Myocyte (in vitro differentiated cells): ENCODE data around the gene RBFOX2. TPM values are rescaled to one million over a fixed set of nuclear protein-coding genes. Genes with fewer than 3 reads are reported as not detected.
A peak's percentile ranks its signal among the peaks of the same experiment; 100 is the strongest.
"Not testable (repeated sequence)": the region's sequence is repeated elsewhere in the genome, so short reads cannot be mapped to it uniquely, and the experiment has no call there.

Experiments
- DNase-seq: peaks from one replicate; pipeline ENCODE4 v3.0.0-alpha.2; 2012; ENCODE audit warnings: low read depth
- total RNA-seq: library from RNA; depleted of rRNA; stranded (reverse); fragments of >200 nt; gene quantifications from 2 replicates; pipeline ENCODE4 v1.2.3, GENCODE V29; 2014

The RBFOX2 gene
- total RNA-seq, 1 donor from 2014 or later, result 179 TPM

DNA sequence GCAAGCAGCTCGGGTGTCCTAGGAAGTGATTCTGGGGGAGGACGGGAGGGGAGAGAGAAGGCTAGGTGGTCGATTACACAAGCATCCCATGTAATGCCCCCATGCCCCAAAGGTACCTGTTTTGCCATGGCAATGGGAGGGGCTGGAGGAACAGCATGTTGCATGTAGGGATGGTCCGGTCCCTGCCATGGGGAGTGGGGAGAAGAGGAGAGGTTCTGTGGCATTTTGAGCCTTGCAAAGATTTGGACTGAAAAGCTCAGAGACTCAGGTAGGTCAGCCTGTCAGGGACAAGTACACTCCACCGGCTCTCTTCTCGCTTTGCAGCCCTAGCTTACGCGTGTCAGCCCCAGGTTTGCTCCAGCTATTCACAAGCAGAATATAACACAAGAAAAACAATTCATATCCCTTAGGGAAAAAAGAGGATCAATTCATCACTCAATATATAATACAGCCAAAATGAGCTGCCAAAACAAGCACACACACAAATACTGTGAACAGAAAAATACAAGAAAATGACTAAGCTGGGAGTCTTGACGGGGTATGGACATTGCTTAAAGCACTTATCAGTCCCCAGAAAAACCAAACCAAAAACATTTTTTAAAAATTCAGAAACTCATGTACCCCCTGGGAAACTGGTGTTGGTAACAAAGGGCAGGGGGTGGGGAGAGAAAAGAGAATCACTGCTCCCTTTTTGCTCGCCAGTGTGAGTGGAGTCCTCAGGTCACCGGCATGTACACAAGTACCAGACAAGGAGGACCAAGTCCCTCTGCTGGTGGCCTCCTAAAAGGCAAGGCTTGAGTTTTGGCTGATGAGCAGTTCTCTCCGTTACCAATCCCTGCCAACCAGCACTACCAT is 289.3 kb downstream of the RBFOX2 start:
- peak; percentile 21 for DNase-seq

DNA sequence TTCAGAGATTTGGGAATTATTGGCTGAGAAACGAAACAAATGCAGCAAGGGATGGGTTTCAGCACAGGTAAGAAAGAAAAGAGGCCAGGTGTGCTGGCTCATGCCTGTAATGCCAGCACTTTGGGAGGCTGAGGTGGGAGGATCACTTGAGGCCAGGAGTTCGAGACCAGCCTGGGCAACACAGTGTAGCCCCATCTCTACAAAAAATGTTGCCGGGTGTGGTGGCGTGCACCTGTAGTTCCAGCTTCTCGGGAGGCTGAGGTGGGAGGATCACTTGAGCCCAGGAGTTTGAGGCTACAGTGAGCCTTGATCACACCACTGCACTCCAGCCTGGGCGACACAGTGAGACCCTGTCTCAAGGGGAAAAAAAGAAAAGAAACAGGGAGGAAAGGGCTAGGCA is 290.7 kb downstream of the RBFOX2 start:
- DNase-seq, result not testable (repeated sequence)

DNA sequence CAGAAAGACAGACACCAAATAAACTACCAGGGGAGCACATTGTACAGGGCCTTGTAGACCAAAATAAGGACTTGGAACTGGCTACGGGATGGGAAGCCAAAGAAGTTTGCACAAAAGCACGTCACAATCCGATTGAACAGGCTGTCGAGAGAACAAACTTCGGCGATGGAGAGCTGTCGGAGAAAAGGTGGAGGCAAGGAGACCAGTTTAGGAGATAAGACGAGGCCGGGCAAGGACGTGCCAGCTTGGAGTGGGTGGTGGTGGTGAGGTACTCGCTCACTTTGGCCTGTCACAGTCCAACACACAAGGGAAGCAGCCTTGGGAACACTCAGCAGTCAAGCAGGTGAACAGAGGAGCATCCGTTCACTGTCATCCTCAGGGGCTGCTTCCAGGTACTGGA is 291.9 kb downstream of the RBFOX2 start:
- DNase-seq, result no peak

DNA sequence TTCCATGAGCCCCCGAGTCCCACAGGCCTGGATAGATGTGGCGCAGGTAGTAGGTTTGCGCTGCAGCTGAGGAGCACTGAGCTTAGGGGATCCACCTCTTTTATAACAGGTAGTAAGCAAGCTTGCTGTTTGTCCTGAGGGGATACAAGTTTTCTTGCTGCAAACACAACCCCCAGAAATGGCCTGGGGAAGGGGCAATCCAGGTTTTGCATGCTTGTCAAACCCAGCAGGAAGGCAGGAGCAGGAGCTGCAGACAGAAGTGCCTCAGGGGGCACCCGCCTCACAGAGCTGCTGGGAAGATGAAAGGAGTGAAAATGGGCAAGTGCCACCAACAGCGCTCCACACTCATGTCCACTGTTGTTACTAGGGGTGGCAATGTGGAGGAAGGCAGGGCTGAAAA is 292.5 kb downstream of the RBFOX2 start:
- DNase-seq, result no peak

DNA sequence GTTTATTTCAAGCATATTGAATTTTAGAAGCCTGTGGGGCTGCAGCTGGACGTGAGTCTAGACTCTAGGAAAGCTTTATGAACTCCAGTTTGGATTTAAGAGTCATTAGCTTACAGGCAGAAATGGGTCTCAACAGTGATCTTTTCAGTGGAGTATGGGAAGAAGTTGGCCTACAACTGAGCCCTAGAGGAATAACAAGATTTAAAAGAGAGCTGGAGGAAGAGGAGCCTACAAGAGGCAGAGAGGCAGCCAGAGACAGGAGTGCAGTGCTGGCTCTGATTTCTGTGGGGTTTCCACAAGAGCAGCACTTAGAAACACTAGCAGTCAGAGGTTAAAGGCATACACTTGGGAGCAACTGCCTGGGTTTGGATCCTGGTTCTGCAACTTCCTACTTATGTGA is 293.1 kb downstream of the RBFOX2 start:
- DNase-seq, result no peak

DNA sequence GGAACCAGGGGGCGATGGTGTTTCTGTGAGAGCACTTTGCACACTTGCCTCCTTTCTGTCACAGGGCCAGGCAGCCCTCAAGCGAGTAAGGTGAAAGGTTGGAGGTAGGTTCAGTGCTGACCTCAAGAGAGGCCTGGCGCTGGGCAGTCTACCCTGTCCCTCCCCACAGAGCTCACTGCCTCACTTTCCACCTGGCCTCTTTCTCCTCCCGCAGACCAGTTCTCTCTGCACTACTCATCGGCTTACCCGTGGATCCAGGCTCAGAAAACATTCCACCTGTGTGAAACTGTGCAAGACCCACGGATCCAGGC is 294.2 kb downstream of the RBFOX2 start:
- no peak for DNase-seq

DNA sequence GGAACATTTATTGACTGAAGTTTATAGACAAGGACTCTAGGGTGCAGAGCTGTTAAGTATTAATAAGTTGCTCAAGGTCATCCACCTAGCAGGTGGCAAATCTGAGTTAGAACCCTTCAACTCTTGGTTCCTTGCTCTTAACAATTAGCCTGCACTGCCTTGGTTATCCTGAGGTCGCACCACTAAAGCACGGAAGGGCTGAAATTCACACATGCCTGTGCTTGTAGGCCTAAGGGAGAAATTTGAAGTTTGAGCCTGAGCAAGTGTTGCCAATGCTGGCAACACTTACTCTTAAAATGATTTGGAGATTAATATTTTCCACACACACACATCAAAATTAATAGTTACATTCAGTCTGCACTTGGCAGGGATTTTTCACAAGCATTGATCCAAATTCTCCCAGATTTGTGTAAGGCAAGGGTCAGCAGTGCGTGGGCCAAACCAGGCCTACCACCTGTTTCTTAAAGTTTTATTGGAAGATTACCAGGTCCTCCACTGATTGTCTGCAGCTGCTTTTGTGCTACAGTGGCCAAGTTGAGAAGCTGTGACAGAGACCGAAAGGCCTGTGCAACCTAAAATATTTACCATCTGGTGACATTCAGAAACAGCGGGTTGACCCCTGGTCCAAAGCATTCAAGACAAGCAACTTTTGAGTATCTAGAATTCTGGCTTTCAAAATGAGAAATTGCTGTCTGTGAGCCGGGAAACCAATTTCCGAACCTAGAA is 294.7 kb downstream of the RBFOX2 start:
- DNase-seq, result peak; percentile 84

DNA sequence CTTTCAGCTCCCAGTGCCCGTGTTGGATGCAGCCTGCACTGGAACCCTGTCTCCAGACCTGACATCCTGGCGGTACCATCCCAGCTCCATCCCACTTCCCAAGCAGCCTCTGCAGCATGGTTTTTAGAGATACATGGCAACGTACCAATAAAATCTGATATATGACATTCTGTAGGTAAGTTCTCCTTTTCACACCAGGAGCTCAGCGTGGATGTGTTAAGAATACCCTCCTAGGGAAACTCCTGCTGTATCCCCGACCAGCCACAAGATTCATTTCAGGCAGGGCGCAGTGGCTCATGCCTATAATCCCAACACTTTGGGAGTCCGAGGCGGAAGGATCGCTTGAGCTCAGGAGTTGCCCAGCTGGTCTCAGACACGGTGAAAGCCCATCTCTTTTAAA is 295.6 kb downstream of the RBFOX2 start:
- DNase-seq, result no peak

DNA sequence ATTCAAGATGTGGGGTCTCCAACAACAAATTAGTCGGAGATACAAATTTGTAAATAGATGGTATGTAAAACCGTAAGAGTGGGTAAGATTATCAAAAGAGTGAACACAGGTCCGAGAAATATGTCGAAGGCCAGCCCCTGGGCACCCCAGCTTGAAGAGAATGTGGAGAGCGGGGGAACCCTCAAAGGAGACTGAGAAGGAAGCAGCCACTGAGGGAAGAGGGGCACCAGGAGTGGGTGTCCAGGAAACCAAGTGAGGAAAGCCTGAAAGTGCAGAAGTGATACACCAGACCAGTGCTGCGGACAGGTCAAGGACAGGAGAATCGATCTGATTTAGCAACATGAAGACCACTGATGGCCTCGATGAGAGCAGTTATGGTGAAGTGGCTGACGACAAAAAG is 296.5 kb downstream of the RBFOX2 start:
- DNase-seq, result no peak

DNA sequence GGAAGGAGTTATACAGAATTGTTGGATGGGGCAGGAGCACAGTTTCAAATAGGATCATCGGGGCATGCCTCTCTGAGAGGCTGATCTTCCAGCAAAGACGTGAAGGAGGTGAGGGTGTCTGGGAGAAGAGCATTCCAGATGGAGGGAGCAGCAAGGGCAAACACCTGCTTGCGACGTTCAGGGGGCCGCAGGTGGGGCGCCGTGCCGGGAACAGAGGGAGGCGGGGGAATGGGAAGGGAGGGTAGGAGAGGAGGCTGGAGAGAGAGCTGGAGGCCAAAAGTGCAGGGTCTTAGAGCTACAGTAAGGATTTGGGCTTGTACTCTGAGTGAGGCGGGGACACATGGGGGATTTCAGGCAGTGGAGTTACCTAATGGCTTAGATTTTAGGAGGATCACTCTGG is 297.3 kb downstream of the RBFOX2 start:
- DNase-seq, result no peak

DNA sequence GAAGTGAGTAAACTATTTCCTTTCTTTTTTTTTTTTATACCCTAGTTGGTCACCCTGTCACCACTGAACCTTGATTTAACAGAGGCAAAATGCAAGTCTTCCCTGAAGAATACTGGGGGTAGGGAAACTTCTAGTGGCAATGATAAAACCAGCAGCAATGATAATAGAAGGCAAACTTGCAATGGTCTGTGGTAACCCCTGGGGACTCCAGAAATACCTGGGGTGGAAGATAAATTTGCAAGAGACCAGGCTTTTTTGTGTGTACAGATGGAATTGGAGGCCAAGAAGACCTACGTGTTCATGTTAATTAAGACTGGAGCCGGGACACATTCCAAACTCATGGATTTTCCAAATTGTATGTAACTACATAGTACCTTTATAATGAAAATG is 299.3 kb downstream of the RBFOX2 start:
- DNase-seq, result no peak

DNA sequence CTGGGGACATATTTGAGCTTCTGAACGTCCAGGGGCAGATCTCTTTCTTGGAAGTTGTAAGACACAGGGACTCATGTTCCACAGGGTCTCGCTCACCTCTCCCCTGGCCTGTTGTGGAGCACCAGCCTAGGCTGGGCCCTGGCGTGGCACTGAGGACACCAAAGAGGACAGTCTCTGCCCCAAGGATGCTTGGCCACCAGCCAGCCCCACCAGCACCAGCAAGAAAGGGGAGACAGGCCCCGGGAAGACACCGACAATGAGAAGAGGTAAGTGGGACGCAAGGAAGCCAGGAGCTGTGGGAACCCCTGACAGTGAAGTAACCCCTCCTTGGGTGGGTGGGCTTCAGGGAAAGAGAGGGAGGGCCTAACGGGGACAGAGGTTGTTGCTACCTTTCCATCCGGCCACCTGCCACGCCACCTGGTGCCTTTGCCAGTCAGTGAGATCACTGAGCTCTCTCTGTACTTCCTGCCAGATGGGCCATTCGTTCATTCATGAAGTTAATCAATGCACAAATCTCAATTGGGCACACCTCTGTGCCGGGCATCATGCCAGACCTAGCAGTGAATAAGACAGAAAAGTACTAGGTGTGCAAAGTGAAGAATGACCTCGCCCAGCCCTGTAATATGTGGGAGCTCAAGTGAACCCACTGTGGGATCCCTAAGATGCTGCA is 299.9 kb downstream of the RBFOX2 start:
- no peak for DNase-seq

DNA sequence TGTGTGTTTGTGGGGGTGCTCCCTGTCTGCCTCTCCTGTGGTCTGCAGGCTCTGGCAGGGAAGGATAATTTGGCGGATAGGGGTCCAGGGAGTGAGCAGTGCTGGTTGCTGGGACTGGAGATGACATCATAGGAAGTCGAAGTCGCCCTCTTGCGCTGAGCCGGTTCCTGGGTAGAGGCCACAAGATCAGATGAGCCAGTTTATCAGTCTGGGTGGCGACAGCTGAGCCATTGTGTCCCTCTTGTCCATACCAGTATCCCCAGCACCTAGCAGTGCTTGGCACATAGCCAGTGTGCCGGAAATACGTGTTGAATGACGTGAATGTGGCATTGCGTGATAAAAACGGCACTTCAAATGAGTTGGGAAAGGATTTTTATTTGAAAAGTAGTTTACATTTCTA is 301.2 kb downstream of the RBFOX2 start:
- peak; percentile 44 for DNase-seq

DNA sequence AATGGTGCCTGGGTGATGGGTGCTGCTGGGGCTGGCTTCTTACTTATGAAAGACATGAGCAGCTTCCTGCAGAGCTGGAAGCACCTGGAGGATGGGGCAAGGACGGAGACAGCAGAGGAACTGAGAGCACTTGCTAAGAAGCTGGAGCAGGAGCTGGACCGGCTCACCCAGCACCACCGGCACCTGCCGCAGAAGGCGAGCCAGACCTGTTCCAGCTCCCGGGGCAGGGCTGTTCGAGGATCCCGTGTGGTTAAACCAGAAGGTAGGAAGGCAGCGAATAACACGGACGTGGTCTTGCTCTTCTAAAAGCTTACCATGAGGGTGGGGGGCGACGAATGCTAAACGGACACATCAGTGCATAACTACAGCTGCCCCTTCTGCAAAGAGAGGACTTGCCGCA is 301.7 kb downstream of the RBFOX2 start:
- no peak for DNase-seq

DNA sequence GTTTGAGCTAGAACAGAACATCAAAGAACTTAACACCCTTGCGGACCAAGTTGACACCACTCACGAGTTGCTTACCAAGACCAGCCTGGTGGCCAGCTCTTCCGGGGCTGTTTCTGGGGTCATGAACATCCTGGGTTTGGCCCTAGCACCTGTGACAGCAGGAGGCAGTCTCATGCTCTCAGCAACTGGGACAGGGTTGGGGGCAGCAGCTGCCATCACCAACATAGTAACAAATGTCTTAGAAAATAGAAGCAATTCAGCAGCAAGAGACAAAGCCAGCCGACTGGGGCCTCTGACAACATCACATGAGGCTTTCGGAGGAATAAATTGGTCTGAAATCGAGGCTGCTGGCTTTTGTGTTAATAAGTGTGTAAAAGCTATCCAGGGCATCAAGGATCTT is 302.2 kb downstream of the RBFOX2 start:
- peak; percentile 73 for DNase-seq

DNA sequence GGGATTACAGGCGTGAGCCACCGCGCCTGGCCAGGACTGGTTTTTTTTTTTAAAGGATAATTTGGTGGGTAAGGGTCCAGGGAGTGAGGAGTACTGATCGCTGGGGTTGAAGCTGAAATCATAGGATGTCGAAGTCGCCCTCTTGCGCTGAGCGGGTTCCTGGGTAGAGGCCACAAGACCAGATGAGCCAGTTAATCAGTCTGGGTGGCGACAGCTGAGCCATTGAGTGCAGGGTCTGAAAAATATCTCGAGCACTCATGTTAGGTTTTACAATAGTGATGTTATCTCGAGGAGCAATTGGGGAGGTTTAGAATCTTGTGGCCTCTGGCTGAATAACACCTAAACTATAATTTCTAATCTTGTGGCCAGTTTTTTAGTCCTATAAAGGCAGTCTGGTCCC is 303.1 kb downstream of the RBFOX2 start:
- peak; percentile 41 for DNase-seq

DNA sequence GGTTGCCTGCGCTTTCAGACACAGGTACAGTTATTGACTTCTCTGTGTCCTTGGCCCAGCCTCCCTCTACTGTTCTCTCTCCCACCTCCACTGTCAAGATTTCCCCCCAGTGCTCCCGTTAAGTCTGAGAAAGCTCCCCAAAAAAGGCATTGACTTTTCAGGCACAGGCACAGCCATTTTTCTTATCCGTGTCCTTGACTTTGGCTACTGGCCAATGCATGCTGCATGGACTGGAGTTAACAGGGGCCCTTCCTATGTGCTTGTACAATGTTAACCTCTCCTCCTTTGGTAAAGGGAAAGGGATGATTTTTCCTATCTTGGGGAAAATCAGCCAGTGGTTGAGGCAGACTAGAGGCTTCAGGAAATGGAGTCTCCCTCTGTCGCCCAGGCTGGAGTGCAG is 306.7 kb downstream of the RBFOX2 start:
- no peak for DNase-seq

DNA sequence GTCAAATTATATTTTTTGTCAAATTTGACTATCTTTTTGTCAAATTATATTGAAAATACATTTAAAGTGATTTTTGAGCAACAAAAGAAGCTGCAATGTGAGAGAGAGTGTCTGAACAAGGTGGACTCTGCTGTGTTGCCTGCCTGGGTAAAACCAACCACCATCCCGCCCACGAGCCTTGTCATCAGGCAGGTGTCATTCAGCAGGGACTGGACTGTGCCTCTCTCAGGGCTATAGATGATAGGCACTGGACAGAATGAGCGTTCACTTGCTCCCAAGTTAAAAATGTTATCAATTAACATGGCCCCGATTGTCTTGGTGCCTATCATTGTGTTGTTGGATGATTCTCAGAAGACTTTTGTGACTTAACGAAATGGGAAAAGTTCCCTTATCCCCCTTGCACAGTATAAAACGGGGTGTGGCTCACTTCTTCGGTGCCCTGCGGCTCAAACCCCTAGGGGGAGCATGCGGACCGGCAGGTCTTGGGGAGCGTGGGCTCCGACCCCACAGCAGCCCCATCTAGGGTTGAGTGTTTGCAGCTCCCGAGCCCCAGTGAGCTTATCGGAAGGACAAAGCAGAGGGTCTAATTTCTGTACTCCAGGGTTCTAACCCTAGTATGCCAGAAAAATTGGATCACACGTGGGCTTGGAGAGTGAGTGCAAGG is 309.3 kb downstream of the RBFOX2 start:
- DNase-seq, result no peak

DNA sequence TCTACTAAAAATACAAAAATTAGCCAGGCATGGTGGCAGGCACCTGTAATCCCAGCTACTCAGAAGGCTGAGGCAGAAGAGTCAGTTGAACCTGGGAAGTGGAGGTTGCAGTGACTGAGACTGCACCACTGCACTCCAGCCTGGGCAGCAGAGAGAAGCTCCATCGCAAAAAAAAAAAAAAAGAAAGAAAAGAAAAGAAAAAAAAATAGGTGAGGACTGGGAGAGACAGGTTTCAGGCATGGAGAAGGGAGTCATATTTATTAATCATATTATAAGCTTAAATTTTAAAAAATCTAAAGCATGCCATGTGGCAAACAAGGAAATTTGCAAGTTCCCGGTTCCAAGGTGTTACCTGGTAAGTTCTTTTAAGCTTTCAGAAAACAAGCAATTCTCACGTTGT is 311.1 kb downstream of the RBFOX2 start, which contains the start of gene APOL5:
Gene APOL5, plus strand, starts transcription at position 301 of the 400 bp plus-strand sequence. Its CDS starts 0 bp downstream, at position 301.
- DNase-seq, result no peak

DNA sequence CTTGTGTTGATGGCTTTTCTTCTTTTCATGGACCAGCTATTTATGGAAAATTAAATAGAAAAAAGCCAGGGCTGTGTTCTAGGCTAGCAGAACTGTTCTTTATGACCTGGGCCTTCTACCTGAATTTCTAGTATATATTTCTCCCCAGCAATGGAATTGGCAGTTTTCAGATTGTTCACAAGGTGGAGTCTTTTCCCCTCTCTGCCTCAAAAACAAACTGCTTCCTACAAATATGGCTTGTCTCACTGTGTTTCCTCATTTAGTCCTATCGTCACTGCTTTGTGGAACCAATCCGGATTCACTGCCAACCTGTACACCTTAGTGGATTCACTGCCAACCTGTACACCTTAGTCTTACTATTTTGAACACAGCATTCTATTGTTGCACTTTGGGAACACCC is 316.0 kb downstream of the RBFOX2 start:
- DNase-seq, result no peak

DNA sequence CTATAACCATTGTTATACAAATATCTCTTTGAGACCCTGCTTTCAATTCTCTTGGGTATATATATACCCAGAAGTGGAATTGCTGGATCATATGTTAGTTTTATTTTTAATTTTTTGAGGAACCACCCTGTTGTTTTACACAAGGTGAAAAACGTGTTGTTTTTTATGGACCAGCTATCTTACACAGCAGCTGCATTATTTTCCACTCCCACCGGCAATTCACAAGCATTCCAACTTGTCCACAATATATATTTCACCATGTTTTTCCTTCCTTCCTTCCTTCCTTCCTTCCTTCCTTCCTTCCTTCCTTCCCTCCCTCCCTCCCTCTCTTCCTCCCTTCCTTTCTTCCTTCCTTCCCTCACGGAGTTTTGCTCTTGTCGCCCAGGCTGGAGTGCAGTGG is 317.3 kb downstream of the RBFOX2 start:
- DNase-seq, result no peak

DNA sequence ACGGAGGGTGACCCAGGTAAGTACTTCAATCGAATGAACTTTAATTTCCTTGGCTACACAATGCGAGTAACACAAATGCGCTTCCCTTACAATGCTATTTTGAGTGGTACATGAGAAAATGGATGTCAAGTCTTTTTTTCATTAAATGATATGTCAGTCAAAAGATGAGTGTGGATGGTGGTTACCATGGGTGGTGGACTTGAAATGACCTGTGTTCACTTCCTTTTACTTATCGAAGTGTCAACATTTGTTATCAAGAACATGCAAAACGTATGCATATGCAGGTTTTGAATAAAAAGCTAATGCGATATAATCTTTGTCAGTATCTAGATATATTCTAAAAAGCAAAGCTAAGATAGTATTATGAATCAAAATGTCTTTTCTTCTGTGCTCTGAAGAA is 319.7 kb downstream of the RBFOX2 start:
- DNase-seq, result no peak
